RPMI8226 (cell line): ENCODE results near the gene IFIT2.

ENCODE experiments used
- DNase-seq: peaks from one replicate; pipeline ENCODE4 v3.0.0-alpha.2; 2015

Gene IFIT2

GRCh38 chr10:89343089-89343767 is 41.4 kb downstream of the IFIT2 start:
- no peak for DNase-seq

GRCh38 chr10:89344156-89344555 is 42.3 kb downstream of the IFIT2 start:
- DNase-seq = no peak

- DNase-seq = no peak
These were observed 43.6 kb downstream of the IFIT2 start for GRCh38 chr10:89345367-89346000.

GRCh38 chr10:89346405-89347254 is 44.8 kb downstream of the IFIT2 start:
- no peak for DNase-seq

- DNase-seq = no peak
These were observed 46.0 kb downstream of the IFIT2 start for GRCh38 chr10:89347701-89348457.

GRCh38 chr10:89348481-89348880 is 46.6 kb downstream of the IFIT2 start:
- no peak for DNase-seq

- DNase-seq = no peak
These were observed 47.1 kb downstream of the IFIT2 start for GRCh38 chr10:89348975-89349374.

GRCh38 chr10:89350631-89351315 is 48.9 kb downstream of the IFIT2 start:
- DNase-seq = peak; percentile 56

GRCh38 chr10:89351412-89351779 is 49.5 kb downstream of the IFIT2 start:
- DNase-seq = peak; percentile 53

- DNase-seq = peak; percentile 81
These were observed 50.1 kb downstream of the IFIT2 start for GRCh38 chr10:89351780-89352597.

GRCh38 chr10:89352802-89353201 is 51.0 kb downstream of the IFIT2 start:
- no peak for DNase-seq

GRCh38 chr10:89355394-89355931 is 53.6 kb downstream of the IFIT2 start:
- no peak for DNase-seq

GRCh38 chr10:89357096-89357495 is 55.2 kb downstream of the IFIT2 start:
- no peak for DNase-seq

- no peak for DNase-seq
These were observed 56.1 kb downstream of the IFIT2 start for GRCh38 chr10:89357975-89358374.
